Measurements from ENCODE around the gene PTPRF.

- TF ChIP-seq CTCF (IDR thresholded peaks at IDR 0.05) (no peak), POLR2A (IDR thresholded peaks at IDR 0.05) (no peak)
Measured at GRCh38 chr1:43505077-43505780, 25.5 kb upstream of the PTPRF start.
